ENCODE measurements around the gene AUP1. TPM values are rescaled to one million over a fixed set of nuclear protein-coding genes. Genes with fewer than 3 reads are reported as not detected.
A peak's percentile ranks its signal among the peaks of the same experiment; 100 is the strongest.

AUP1 gene
- total RNA-seq, 2 experiments from 2014 or later: 126 to 127 TPM

DNA sequence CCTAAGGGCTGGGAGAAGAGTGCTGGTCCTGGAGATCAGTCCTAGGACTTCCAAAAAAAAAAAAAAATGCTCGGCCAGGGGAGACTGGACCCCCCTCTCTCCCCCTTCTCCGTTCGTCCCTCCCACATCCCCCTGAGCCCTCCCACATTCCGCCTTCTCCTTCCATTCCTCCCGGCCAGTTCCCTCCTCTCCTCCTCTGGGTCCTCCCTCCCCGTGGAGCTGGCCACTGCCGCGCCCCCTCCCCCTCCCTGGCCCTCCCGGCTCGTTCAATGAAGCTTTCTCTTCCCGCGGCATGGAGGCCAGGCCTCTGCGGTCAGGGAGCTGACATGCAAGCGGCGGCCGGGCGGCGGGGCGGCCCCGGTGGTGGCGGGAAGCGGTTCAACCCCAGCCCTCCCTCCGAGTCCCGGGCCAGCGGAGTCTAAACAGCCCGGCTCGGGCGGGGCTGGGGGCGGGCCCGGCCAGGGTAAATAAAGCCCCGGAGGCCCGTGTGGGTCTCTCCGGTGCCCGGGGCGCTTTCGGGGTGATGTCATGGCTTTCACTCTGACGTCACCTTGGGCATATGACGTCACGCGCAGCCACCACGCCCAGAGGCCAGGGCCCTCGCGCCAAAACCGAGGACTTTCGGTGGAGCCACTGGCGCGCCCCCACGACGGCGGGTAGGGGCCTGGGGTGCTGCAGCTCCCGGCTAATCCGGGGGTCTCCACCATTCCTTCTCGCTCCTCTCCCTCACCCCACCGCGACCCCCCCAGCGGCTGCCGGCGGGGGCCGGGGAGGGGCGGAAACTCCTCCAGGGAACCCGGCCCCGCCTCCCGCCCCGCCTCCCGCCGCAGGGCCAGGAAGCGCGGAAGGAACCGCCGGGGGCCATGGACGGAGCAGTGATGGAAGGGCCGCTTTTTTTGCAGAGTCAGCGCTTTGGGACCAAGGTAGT lies 24.6 kb upstream of the AUP1 start, which contains the start of the genes DOK1 and LOXL3:
Gene DOK1, plus strand, starts transcription at position 829 of the 928 bp plus-strand sequence. Its CDS starts 35 bp downstream, at position 864.
Gene LOXL3, minus strand, starts transcription at position 51 of the 928 bp plus-strand sequence. CDS start 1,308 bp downstream, outside the sequence.
- peak; percentile 72 for ATAC-seq (ENCODE audit: low read depth)
- DNase-seq: peak; percentile 90
- POLR2A ChIA-PET: interaction anchor here (0.6 to 1.7 kb wide), 6 partner anchors 12 to 82 kb away, joined by 3 to 5 read pairs (median 4); partner anchors contain the start of genes MRPL53 and PCGF1
- Mint-ChIP-seq H3K9me3 (no peaks in the 10 kb centered on the region), H3K36me3 (peaks cover 10% of the 10 kb centered on the region), H3K4me1 (peaks cover 20% of the 10 kb centered on the region), H3K27me3 (peaks cover 21% of the 10 kb centered on the region), H3K27ac (peak within 1 kb of the TSS; percentile 92), H3K4me3 (peak within 1 kb of the TSS; percentile 95)

DNA sequence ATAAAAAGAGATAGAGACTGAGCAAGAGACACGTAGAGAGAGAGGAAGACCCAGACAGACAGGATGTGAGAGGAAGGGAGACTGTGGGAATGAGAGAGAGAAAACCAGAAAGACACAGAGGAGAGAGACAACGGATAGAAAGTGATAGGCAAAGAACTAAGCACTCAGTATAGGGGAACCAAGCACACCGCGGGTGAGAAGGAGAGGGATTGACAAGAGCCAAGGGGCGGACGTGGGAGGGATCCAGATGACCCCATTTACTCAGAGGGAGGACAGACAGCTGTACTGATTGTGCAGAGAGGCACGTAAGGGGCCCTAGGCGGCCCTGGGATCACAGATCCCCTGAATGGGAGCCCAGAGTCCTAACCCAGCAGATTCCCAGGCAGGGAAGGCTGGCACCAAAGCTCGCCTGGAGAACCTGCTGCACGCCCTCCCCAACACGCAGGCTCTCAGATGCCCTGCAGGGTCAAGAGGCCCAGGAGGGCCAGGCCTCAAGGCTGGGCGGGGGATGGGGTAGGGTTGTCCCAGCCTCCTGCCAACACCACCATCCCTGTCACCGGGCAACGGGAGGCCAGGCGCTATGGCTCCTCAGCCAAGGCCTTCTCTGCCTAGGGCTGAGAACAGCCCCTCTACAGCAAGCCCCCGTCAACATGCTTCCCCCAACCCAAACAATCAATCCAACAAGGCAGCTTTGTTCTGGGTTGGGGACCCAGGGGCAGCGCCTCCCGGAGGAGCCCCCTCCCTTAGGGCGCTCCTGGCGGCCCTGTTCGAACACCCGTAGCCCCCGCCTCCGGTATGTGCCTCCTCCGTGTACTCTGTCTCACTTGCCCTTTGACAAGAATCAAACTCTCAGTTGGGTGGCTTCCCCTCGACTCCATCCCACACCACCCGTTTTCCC lies 23.7 kb upstream of the AUP1 start:
- Mint-ChIP-seq H3K36me3 (peaks cover 10% of the 10 kb centered on the region), H3K4me1 (peaks cover 23% of the 10 kb centered on the region), H3K4me3 (peak overlapping the region; percentile 58), H3K9me3 (no peaks in the 10 kb centered on the region), H3K27ac (peak overlapping the region; percentile 69), H3K27me3 (peaks cover 27% of the 10 kb centered on the region)
- peak; percentile 52 for DNase-seq
- POLR2A ChIA-PET: interaction anchor here (0.5 to 1.7 kb wide), 8 partner anchors 13 to 348 kb away, joined by 3 to 5 read pairs (median 3); partner anchors contain the start of genes MRPL53 and PCGF1
- ATAC-seq (ENCODE audit: low read depth): no peak

DNA sequence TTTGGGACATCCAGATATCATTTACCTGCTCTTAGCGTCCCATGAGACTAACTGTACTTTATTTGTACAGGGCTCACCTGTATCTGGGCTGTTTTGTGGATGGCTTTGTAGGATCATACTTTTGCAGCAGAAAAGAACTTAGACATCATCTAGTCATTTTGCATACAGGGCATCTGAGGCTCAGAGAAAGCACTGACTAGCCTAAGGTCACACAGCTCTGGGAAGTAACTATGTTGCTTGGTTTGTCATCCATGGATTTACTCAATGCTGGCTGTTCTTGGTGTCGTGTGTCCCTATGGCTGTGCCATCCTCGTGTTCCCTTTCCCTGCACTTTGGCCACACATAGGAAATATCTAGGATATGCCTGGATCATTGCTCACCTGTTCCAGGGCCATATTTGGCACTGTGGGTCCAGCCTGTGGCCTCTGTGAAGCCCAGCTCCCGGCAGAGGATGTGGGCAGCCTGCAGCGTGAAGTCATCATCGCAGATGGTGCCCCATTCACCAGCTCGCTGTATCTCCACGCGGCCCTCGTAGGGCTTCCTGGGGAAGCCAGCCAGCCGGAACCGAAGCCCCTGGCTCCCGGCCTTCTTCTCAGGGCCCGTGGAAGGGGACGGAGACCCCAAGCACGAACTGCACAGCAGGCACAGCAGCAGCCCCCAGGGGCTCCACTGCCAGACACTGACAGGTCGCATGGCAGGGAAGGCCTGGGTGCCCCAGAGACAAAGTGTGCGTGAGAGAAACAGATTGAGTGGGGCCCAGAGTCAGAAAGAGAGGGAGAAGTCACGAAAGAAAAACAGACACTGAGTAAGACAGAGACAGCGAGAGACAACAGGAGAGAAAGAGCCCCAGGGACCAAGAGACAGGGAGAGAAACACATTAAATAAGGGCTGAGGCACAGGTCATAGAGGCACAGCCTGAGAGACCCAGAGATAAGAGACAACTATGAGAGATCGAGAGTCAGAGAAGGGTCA lies 22.7 kb upstream of the AUP1 start:
- DNase-seq (no peak), ATAC-seq (ENCODE audit: low read depth) (no peak)
- H3K4me3 Mint-ChIP-seq: peak overlapping the region; percentile 3
- POLR2A ChIA-PET: interaction anchor here (1.0 to 1.1 kb wide), 2 partner anchors 25 to 70 kb away, joined by 3 to 4 read pairs; partner anchors contain the start of gene CCDC142
- H3K4me1 Mint-ChIP-seq: peaks cover 24% of the 10 kb centered on the region
- peak overlapping the region; percentile 40 for H3K27ac Mint-ChIP-seq
- H3K36me3 Mint-ChIP-seq: peaks cover 7% of the 10 kb centered on the region
- H3K9me3 Mint-ChIP-seq: no peaks in the 10 kb centered on the region
- H3K27me3 Mint-ChIP-seq: peaks cover 35% of the 10 kb centered on the region

DNA sequence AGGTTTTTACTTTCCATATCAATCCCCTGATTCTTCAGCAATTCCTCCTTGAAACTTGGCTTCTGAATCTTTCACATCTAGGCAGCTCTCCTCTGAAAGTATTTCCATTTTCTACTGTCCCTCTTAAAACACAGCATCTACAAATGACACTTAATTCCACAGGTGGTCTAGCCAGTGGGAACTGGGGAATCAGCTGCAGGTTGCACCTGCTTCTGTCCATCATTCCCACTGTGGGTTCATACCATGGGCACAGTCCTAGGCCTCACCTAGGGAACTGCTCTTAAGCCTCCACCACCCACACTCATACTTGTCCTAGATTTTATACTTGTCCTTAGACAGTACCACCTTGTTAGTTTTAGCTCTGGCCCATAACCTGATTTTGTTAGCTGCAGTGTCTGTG lies 22.0 kb upstream of the AUP1 start:
- Mint-ChIP-seq H3K4me3 (no peak overlapping the region), H3K27me3 (peaks cover 37% of the 10 kb centered on the region), H3K36me3 (peaks cover 3% of the 10 kb centered on the region), H3K27ac (no peak overlapping the region), H3K9me3 (no peaks in the 10 kb centered on the region), H3K4me1 (peaks cover 24% of the 10 kb centered on the region)
- ATAC-seq (ENCODE audit: low read depth) (no peak), DNase-seq (no peak)
- POLR2A ChIA-PET: interaction anchor here (1.1 kb wide), 1 partner anchor 69 kb away, joined by 4 read pairs; the partner anchor contains the start of gene CCDC142

- POLR2A ChIA-PET: interaction anchor here (0.7 kb wide), 2 partner anchors 19 to 37 kb away, joined by 3 read pairs; no protein-coding TSS in a partner anchor
- H3K4me3 Mint-ChIP-seq: peak overlapping the region; percentile 23
- DNase-seq (no peak), ATAC-seq (ENCODE audit: low read depth) (no peak)
- H3K9me3 Mint-ChIP-seq: no peaks in the 10 kb centered on the region
- H3K27me3 Mint-ChIP-seq: peaks cover 48% of the 10 kb centered on the region
- peaks cover 23% of the 10 kb centered on the region for H3K4me1 Mint-ChIP-seq
- no peaks in the 10 kb centered on the region for H3K36me3 Mint-ChIP-seq
- H3K27ac Mint-ChIP-seq: no peak overlapping the region
Measured at GRCh38 chr2:74550231-74550630, 20.7 kb upstream of the AUP1 start.

- H3K4me3 Mint-ChIP-seq: peak overlapping the region; percentile 56
- DNase-seq (peak; percentile 54), ATAC-seq (ENCODE audit: low read depth) (peak; percentile 50)
- peaks cover 23% of the 10 kb centered on the region for H3K4me1 Mint-ChIP-seq
- no peak overlapping the region for H3K27ac Mint-ChIP-seq
- no peaks in the 10 kb centered on the region for H3K9me3 Mint-ChIP-seq
- POLR2A ChIA-PET: no interaction called here
- peaks cover 54% of the 10 kb centered on the region for H3K27me3 Mint-ChIP-seq
- no peaks in the 10 kb centered on the region for H3K36me3 Mint-ChIP-seq
Measured at GRCh38 chr2:74548900-74549826, 19.7 kb upstream of the AUP1 start.

- Mint-ChIP-seq H3K27me3 (peaks cover 56% of the 10 kb centered on the region), H3K4me3 (peak overlapping the region; percentile 69), H3K27ac (no peak overlapping the region), H3K36me3 (no peaks in the 10 kb centered on the region), H3K4me1 (peaks cover 20% of the 10 kb centered on the region), H3K9me3 (no peaks in the 10 kb centered on the region)
- POLR2A ChIA-PET: no interaction called here
- no peak for DNase-seq
- no peak for ATAC-seq (ENCODE audit: low read depth)
Measured at GRCh38 chr2:74548285-74548899, 18.9 kb upstream of the AUP1 start.

DNA sequence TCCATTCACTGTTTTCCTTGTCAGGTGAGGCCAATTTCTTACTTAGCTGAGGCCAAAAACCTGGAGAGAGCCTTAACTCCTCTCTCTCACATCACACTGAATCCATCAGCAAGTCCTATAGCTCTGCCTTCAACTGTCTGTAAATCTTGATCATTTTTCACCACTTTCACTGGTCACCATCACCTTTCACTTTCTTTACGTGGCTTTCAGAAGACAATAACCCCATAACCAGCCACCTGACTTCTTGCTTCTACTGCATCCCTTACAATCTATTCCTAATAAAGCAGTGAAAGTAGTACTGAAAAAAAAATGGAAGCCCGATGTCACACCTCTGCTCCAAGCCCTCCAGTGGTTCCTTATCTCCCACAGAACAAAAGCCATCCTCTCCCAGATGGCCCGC lies 16.5 kb upstream of the AUP1 start:
- Mint-ChIP-seq H3K9me3 (no peaks in the 10 kb centered on the region), H3K4me3 (no peak overlapping the region), H3K36me3 (no peaks in the 10 kb centered on the region), H3K27ac (no peak overlapping the region), H3K27me3 (peaks cover 63% of the 10 kb centered on the region), H3K4me1 (peaks cover 13% of the 10 kb centered on the region)
- DNase-seq (no peak), ATAC-seq (ENCODE audit: low read depth) (no peak)
- POLR2A ChIA-PET: interaction anchor here (0.5 kb wide), 1 partner anchor 28 kb away, joined by 3 read pairs; no protein-coding TSS in a partner anchor

DNA sequence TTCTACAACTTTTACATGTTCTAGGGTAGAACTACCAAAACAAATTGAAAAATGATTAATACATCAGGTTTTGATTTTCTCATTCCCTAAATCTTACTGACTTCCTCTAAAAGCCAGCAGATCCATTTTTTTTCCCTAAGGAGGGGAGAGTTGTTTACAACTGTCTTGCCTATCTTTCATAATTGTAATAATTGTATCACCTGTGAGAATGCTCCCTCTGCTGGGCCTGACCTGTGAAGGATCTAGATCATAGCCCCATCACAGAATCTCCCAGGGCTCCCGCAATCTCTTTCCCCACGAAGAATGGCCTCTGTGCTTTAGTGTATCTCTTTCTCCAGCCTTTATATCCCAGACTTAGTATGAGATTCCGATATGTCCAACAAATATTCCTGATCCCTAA lies 15.1 kb upstream of the AUP1 start:
- POLR2A ChIA-PET: no interaction called here
- Mint-ChIP-seq H3K9me3 (no peaks in the 10 kb centered on the region), H3K36me3 (no peaks in the 10 kb centered on the region), H3K4me3 (no peak overlapping the region), H3K27me3 (peaks cover 57% of the 10 kb centered on the region), H3K4me1 (peaks cover 13% of the 10 kb centered on the region), H3K27ac (no peak overlapping the region)
- no peak for ATAC-seq (ENCODE audit: low read depth)
- DNase-seq: no peak

DNA sequence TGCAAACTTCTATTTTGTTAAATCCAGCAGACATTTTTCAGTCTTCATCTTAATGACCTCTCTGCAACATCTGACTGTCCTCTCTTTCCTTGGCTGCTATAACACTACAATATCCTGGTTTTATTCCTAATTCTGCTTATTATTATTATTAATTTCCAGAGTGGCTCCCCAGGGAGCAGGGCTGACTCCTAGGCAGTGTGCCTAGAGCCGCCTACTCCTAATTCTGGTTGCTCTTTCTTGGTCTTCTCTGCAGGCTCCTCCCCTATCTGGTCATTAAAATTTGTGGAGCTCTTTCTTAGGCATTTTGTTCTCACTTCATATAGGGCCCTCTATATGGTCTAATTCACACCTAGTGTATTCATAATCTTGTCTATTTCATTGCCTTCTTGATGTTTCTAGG lies 13.5 kb upstream of the AUP1 start:
- POLR2A ChIA-PET: no interaction called here
- peaks cover 20% of the 10 kb centered on the region for H3K4me1 Mint-ChIP-seq
- H3K27ac Mint-ChIP-seq: no peak overlapping the region
- DNase-seq (no peak), ATAC-seq (ENCODE audit: low read depth) (no peak)
- H3K27me3 Mint-ChIP-seq: peaks cover 59% of the 10 kb centered on the region
- H3K4me3 Mint-ChIP-seq: no peak overlapping the region
- H3K9me3 Mint-ChIP-seq: no peaks in the 10 kb centered on the region
- no peaks in the 10 kb centered on the region for H3K36me3 Mint-ChIP-seq

- no peak overlapping the region for H3K4me3 Mint-ChIP-seq
- peaks cover 46% of the 10 kb centered on the region for H3K27me3 Mint-ChIP-seq
- POLR2A ChIA-PET: no interaction called here
- no peak for ATAC-seq (ENCODE audit: low read depth)
- no peak for DNase-seq
- no peaks in the 10 kb centered on the region for H3K9me3 Mint-ChIP-seq
- H3K4me1 Mint-ChIP-seq: peaks cover 16% of the 10 kb centered on the region
- H3K36me3 Mint-ChIP-seq: no peaks in the 10 kb centered on the region
- no peak overlapping the region for H3K27ac Mint-ChIP-seq
Measured at GRCh38 chr2:74540291-74540690, 10.8 kb upstream of the AUP1 start.
